Heart right ventricle (tissue), 16 donors: ENCODE data around the gene DPEP2. TPM values are rescaled to one million over a fixed set of nuclear protein-coding genes. Genes with fewer than 3 reads are reported as not detected.

Source experiments
- ATAC-seq, 8 donors: fragments of 200-7000 bp; cut with Tn5 transposase; one replicate each; pipeline ENCODE4 v1.9.1; 2020; ENCODE audit warnings: mild to moderate bottlenecking in 8 of 8, moderate library complexity in 8 of 8, moderate number of reproducible peaks in 1 of 8
- DNase-seq, 2 donors: peaks; one replicate each; pipeline ENCODE4 v3.0.0-alpha.2; 2020
- H3K27ac ChIP-seq, 10 donors: fragments of 200-600 bp; sonication (generic) in 2 of 10; one replicate each; pipeline versions ENCODE4 v1.5.0 to v1.8.0; 2020 to 2022; ENCODE audit warnings: mild to moderate bottlenecking in 3 of 10
- H3K27me3 ChIP-seq, 7 donors: fragments of 200-600 bp; one replicate each; pipeline ENCODE4 v1.8.0; 2021 to 2022; ENCODE audit warnings: mild to moderate bottlenecking in 2 of 7
- H3K36me3 ChIP-seq, 9 donors: fragments of 200-600 bp; sonication (generic) in 1 of 9; one replicate each; pipeline versions ENCODE4 v1.5.0 to v1.8.0; 2020 to 2022; ENCODE audit warnings: mild to moderate bottlenecking in 2 of 9
- H3K4me1 ChIP-seq, 9 donors: fragments of 200-600 bp; sonication (generic) in 1 of 9; one replicate each; pipeline versions ENCODE4 v1.5.0 to v1.8.0; 2020 to 2022; ENCODE audit warnings: mild to moderate bottlenecking in 4 of 9
- H3K4me3 ChIP-seq, 10 donors: fragments of 200-600 bp; sonication (generic) in 2 of 10; one replicate each; pipeline versions ENCODE4 v1.5.0 to v1.8.0; 2020 to 2022; ENCODE audit warnings: mild to moderate bottlenecking in 7 of 10, moderate library complexity in 2 of 10
- H3K9me3 ChIP-seq, 11 donors: fragments of 200-600 bp in 10 of 11; sonication (generic) in 2 of 11; one replicate each; pipeline versions ENCODE4 v1.5.0 to v1.8.0; 2013 to 2022; ENCODE audit warnings: mild to moderate bottlenecking in 2 of 11, control low read depth in 1 of 11, moderate library complexity in 1 of 11
- CTCF ChIP-seq, 9 donors: fragments of 200-600 bp; sonication (generic) in 2 of 9; IDR thresholded peaks; one replicate each; pipeline versions ENCODE4 v1.5.0 to v1.8.0; 2021 to 2022; ENCODE audit warnings: antibody characterized with exemption in 9 of 9, mild to moderate bottlenecking in 5 of 9, moderate library complexity in 1 of 9
- WGBS, 2 donors: extraction: QIAGEN DNeasy Blood & Tissue Kit; methylation state at CpG; one replicate each; pipeline ENCODE4 v1.1.7; 2013; ENCODE audit warnings: inconsistent platforms in 1 of 2; 5-methylcytosine and 5-hydroxymethylcytosine counted together
- intact Hi-C, 10 donors: fragments of 100-400 bp; cut with DNase I; formaldehyde crosslinking; loops; one replicate each; pipeline versions ENCODE4 v1.11.1 to v1.14.2; 2022
- polyA plus RNA-seq, 2 donors: library from polyadenylated mRNA; stranded (reverse); fragments of 200-250 nt; gene quantifications; one replicate each; pipeline ENCODE4 v1.2.3, GENCODE V29; 2013
- total RNA-seq, 10 donors: library from RNA; stranded (reverse); fragmentation: NEBNext Ultra II Directional in 3 of 10; extraction: Animal tissue kit (Norgen Biotek cat#: 25700) in 3 of 10; gene quantifications; one replicate each; pipeline versions ENCODE4 v1.2.1 to v1.2.4, GENCODE V29; 2021 to 2023
- donor health status: Arrhythmogenic right ventricular cardiomyopathy.
- donor health status: ischemic (EF 13 %, LVEDD 7.1; RV severe dilation, severe dysfunction).
- donor health status: healthy with polysubstance abuse.
- donor health status: DM: no; HTN: yes; CAD: no.
- donor health status: DM: no; HTN: no; CAD: no.
- donor health status: ischemic (EF 25% LVEDD 6.9; RV normal size, moderate dysfunction).
- donor health status: ischemic (EF 25% LVEDD 5.7; RV mildly dilated, moderate dysfunction).
- donor health status: healthy.
- donor health status: DM: yes; HTN: yes; CAD: no.
- donor health status: Ischemic cardiomyopathy.
- donor health status: ischemic (EF 35%, LVEDD 5.7; RV mildly dilated, moderate dysfunction).
- donor health status: nonischemic (EF 11% LVEDD 7.7; RV severe dilation, severe dysfunction).
- donor health status: DM: yes; HTN: yes; CAD: no.
- donor health status: PGD.
- donor health status: ischemic (EF 29% LVEDD 5.4; RV normal size, mild dysfunction).
- donor health status: nonischemic (EF 23%, LVEDD 6.1; RV moderate dilation, normal function).

The DPEP2 gene
- total and polyA plus RNA-seq, 12 donors, result 1.0 to 6.2 (median 1.6) TPM; not detected in 1

- intact Hi-C loops, result no loop called here
- H3K9me3 ChIP-seq, result no peaks in the 10 kb centered on the region
- H3K4me3 ChIP-seq, result no peak overlapping the region
- peak overlapping the region in 9 of 10 donors; percentile 85 to 100 (median 100) for H3K27ac ChIP-seq
- peaks cover 0 to 84% (median 48%) of the 10 kb centered on the region in 9 donors for H3K36me3 ChIP-seq
- H3K27me3 ChIP-seq, result no peaks in the 10 kb centered on the region
- no peak for TF ChIP-seq CTCF (IDR thresholded peaks at IDR 0.05)
- peak in 1 of 2 donors; percentile 54 for DNase-seq
- 63 to 74% methylated on average over 13 of the region's 13 CpGs for WGBS, 2 donors
- peaks cover 76 to 87% (median 82%) of the 10 kb centered on the region in 9 donors for H3K4me1 ChIP-seq
- peak in 3 of 8 donors; percentile 5 to 36 (median 5) for ATAC-seq
Observed at GRCh38 chr16:67961551-67961957, 37.7 kb downstream of the DPEP2 start.

GRCh38 chr16:67959536-67960329, 39.6 kb downstream of the DPEP2 start:
- no peaks in the 10 kb centered on the region for H3K9me3 ChIP-seq
- H3K27me3 ChIP-seq, result no peaks in the 10 kb centered on the region
- ATAC-seq, result peak; percentile 75 to 92 (median 86)
- H3K4me3 ChIP-seq, result peak overlapping the region in 6 of 10 donors; percentile 7 to 31 (median 16)
- H3K4me1 ChIP-seq, result peaks cover 61 to 70% (median 64%) of the 10 kb centered on the region in 9 donors
- intact Hi-C loops, result no loop called here
- WGBS, 2 donors, result 22 to 23% methylated on average over 11 of the region's 11 CpGs
- TF ChIP-seq CTCF (IDR thresholded peaks at IDR 0.05), result no peak
- peak overlapping the region; percentile 75 to 100 (median 100) for H3K27ac ChIP-seq
- H3K36me3 ChIP-seq, result peaks cover 0 to 92% (median 65%) of the 10 kb centered on the region in 9 donors
- peak; percentile 82 to 91 for DNase-seq

GRCh38 chr16:67957622-67958021, 41.7 kb downstream of the DPEP2 start:
- no peaks in the 10 kb centered on the region for H3K9me3 ChIP-seq
- TF ChIP-seq CTCF (IDR thresholded peaks at IDR 0.05), result no peak
- ATAC-seq (no peak), DNase-seq (no peak)
- intact Hi-C loops, result no loop called here
- peak overlapping the region in 7 of 10 donors; percentile 94 to 100 (median 100) for H3K27ac ChIP-seq
- H3K4me1 ChIP-seq, result peaks cover 40 to 60% (median 46%) of the 10 kb centered on the region in 9 donors
- H3K36me3 ChIP-seq, result peaks cover 0 to 100% (median 84%) of the 10 kb centered on the region in 9 donors
- H3K4me3 ChIP-seq, result no peak overlapping the region
- 95 to 96% methylated on average over 9 of the region's 9 CpGs for WGBS, 2 donors
- H3K27me3 ChIP-seq, result no peaks in the 10 kb centered on the region

- H3K4me1 ChIP-seq, result peaks cover 20 to 50% (median 28%) of the 10 kb centered on the region in 9 donors
Observed at GRCh38 chr16:67954421-67955196, 44.7 kb downstream of the DPEP2 start.

More at GRCh38 chr16:67954421-67955196, 44.7 kb downstream of the DPEP2 start:
- DNase-seq, result no peak
- H3K4me3 ChIP-seq, result no peak overlapping the region
- peak in 1 of 8 donors; percentile 16 for ATAC-seq
- 87 to 88% methylated on average over 10 of the region's 10 CpGs for WGBS, 2 donors
- intact Hi-C loops, result no loop called here
- H3K9me3 ChIP-seq, result no peaks in the 10 kb centered on the region
- no peaks in the 10 kb centered on the region for H3K27me3 ChIP-seq
- peaks cover 5 to 100% (median 91%) of the 10 kb centered on the region in 9 donors for H3K36me3 ChIP-seq
- no peak for TF ChIP-seq CTCF (IDR thresholded peaks at IDR 0.05)
- H3K27ac ChIP-seq, result peak overlapping the region in 3 of 10 donors; percentile 28 to 53 (median 48)
